GM20431 (cell line): Measurements from ENCODE around the gene DBT.
"Not testable (repeated sequence)": the region's sequence is repeated elsewhere in the genome, so short reads cannot be mapped to it uniquely, and the experiment has no call there.

Source experiments
- in situ Hi-C: fragments of 300-500 bp; cut with MseI, MboI; formaldehyde crosslinking; loops from one replicate; pipeline ENCODE4 v1.15.0; 2020; ENCODE audit warnings: low sequenced_read_pairs; ENCODE audit not compliant: unreplicated experiment

The DBT gene

GRCh38 chr1:100205103-100205502 lies 44.5 kb downstream of the DBT start:
- in situ Hi-C loops, result not testable (repeated sequence)

- in situ Hi-C loops, result not testable (repeated sequence)
These were observed 46.9 kb downstream of the DBT start for GRCh38 chr1:100202703-100203102.

GRCh38 chr1:100200060-100200459 lies 49.6 kb downstream of the DBT start:
- in situ Hi-C loops, result not testable (repeated sequence)

- in situ Hi-C loops, result no loop called here
These were observed 51.0 kb downstream of the DBT start for GRCh38 chr1:100198596-100198995.

- in situ Hi-C loops, result no loop called here
These were observed 61.0 kb downstream of the DBT start for GRCh38 chr1:100188617-100189016.

GRCh38 chr1:100187912-100188311 lies 61.7 kb downstream of the DBT start:
- in situ Hi-C loops, result no loop called here

- in situ Hi-C loops, result no loop called here
These were observed 65.1 kb downstream of the DBT start for GRCh38 chr1:100184536-100184935.

- in situ Hi-C loops, result no loop called here
These were observed 66.3 kb downstream of the DBT start for GRCh38 chr1:100183370-100183769.

GRCh38 chr1:100178091-100178490 lies 71.5 kb downstream of the DBT start, which contains the start of gene LRRC39:
LRRC39 (minus strand) TSS chr1:100178256; CDS start chr1:100168516, 9,740 bp downstream.
- in situ Hi-C loops, result no loop called here

- in situ Hi-C loops, result no loop called here
These were observed 72.2 kb downstream of the DBT start for GRCh38 chr1:100177295-100178041.

GRCh38 chr1:100168051-100168450 lies 81.6 kb downstream of the DBT start:
- in situ Hi-C loops, result no loop called here

- in situ Hi-C loops, result no loop called here
These were observed 84.9 kb downstream of the DBT start for GRCh38 chr1:100164702-100165101.

- in situ Hi-C loops, result no loop called here
These were observed 85.4 kb downstream of the DBT start for GRCh38 chr1:100164216-100164615.

- in situ Hi-C loops, result no loop called here
These were observed 86.8 kb downstream of the DBT start for GRCh38 chr1:100162881-100163280.

GRCh38 chr1:100152271-100152670 lies 97.4 kb downstream of the DBT start:
- in situ Hi-C loops, result no loop called here

GRCh38 chr1:100151679-100152078 lies 98.0 kb downstream of the DBT start:
- in situ Hi-C loops, result no loop called here

GRCh38 chr1:100147875-100148274 lies 101.8 kb downstream of the DBT start:
- in situ Hi-C loops, result no loop called here

- in situ Hi-C loops, result no loop called here
These were observed 102.7 kb downstream of the DBT start for GRCh38 chr1:100146958-100147357.

- in situ Hi-C loops, result no loop called here
These were observed 104.5 kb downstream of the DBT start for GRCh38 chr1:100145116-100145515.

GRCh38 chr1:100142343-100142742 lies 107.3 kb downstream of the DBT start:
- in situ Hi-C loops, result no loop called here

GRCh38 chr1:100141192-100141591 lies 108.4 kb downstream of the DBT start:
- in situ Hi-C loops, result no loop called here

- in situ Hi-C loops, result no loop called here
These were observed 112.0 kb downstream of the DBT start for GRCh38 chr1:100137602-100138001.
